GM19193 (cell line): ENCODE data around the gene VDAC1.

Source experiments
- POLR2A ChIP-seq: IDR thresholded peaks from 4 replicates; pipeline ENCODE4 v1.6.1; 2011; ENCODE audit not compliant: insufficient read depth, insufficient read length; ENCODE audit errors: extremely low read depth

VDAC1 gene

GRCh38 chr5:133945568-133945967 lies 59.2 kb downstream of the VDAC1 start:
- TF ChIP-seq POLR2A = no peak

- no peak for TF ChIP-seq POLR2A
Measured at GRCh38 chr5:133944263-133945185, 60.3 kb downstream of the VDAC1 start.

GRCh38 chr5:133943475-133943817 lies 61.3 kb downstream of the VDAC1 start:
- no peak for TF ChIP-seq POLR2A

GRCh38 chr5:133942614-133943474 lies 61.9 kb downstream of the VDAC1 start:
- TF ChIP-seq POLR2A = no peak

- TF ChIP-seq POLR2A = no peak
Measured at GRCh38 chr5:133941456-133942196, 63.1 kb downstream of the VDAC1 start.

- no peak for TF ChIP-seq POLR2A
Measured at GRCh38 chr5:133939668-133940067, 65.1 kb downstream of the VDAC1 start.

GRCh38 chr5:133938929-133939328 lies 65.8 kb downstream of the VDAC1 start:
- no peak for TF ChIP-seq POLR2A

- no peak for TF ChIP-seq POLR2A
Measured at GRCh38 chr5:133938039-133938821, 66.5 kb downstream of the VDAC1 start.

GRCh38 chr5:133936651-133937015 lies 68.1 kb downstream of the VDAC1 start:
- no peak for TF ChIP-seq POLR2A

- TF ChIP-seq POLR2A = no peak
Measured at GRCh38 chr5:133935667-133935940, 69.2 kb downstream of the VDAC1 start.

- TF ChIP-seq POLR2A = no peak
Measured at GRCh38 chr5:133934822-133935666, 69.7 kb downstream of the VDAC1 start.

- TF ChIP-seq POLR2A = no peak
Measured at GRCh38 chr5:133934311-133934710, 70.5 kb downstream of the VDAC1 start.

- no peak for TF ChIP-seq POLR2A
Measured at GRCh38 chr5:133933670-133934295, 71.0 kb downstream of the VDAC1 start.
